Peyer's patch (tissue), 4 donors: ENCODE measurements around the gene MYO9B. TPM values are rescaled to one million over a fixed set of nuclear protein-coding genes. Genes with fewer than 3 reads are reported as not detected.

Experiments
- DNase-seq, 3 donors: peaks; one replicate each; pipeline ENCODE4 v3.0.0-alpha.2; 2017 to 2019
- H3K27ac ChIP-seq, 4 donors: fragments of 200-600 bp; sonication (generic); one replicate each; pipeline ENCODE4 v1.5.1; 2016 to 2019
- H3K27me3 ChIP-seq, 2 donors: fragments of 200-600 bp; sonication (generic); one replicate each; pipeline ENCODE4 v1.5.1; 2019
- H3K36me3 ChIP-seq, 3 donors: fragments of 200-600 bp; sonication (generic); one replicate each; pipeline ENCODE4 v1.5.1; 2016 to 2019
- H3K4me1 ChIP-seq, 4 donors: fragments of 200-600 bp; sonication (generic); one replicate each; pipeline ENCODE4 v1.5.1; 2016 to 2019
- H3K4me3 ChIP-seq, 4 donors: fragments of 200-600 bp; sonication (generic); 1 replicate in 3 of 4; 2 replicates in 1 of 4; pipeline ENCODE4 v1.5.1; 2016 to 2019; ENCODE audit warnings: mild to moderate bottlenecking in 1 of 4
- H3K9me3 ChIP-seq, 4 donors: fragments of 200-600 bp; sonication (generic); one replicate each; pipeline ENCODE4 v1.5.1; 2016 to 2019; ENCODE audit warnings: mild to moderate bottlenecking in 1 of 4
- POLR2A ChIP-seq, 2 donors: fragments of 450-650 bp; IDR thresholded peaks; one replicate each; pipeline ENCODE4 v1.5.1; 2017; ENCODE audit warnings: antibody characterized with exemption in 2 of 2, mild to moderate bottlenecking in 2 of 2, moderate library complexity in 2 of 2
- total RNA-seq, 4 donors: library from RNA; depleted of rRNA; stranded (reverse); fragments of >200 nt; gene quantifications; one replicate each; pipeline ENCODE4 v1.1.0, GENCODE V29; 2016
- TF ChIP-seq, protein P1 (sequence below), 6 experiments: fragments of 450-650 bp in 4 of 6; fragments of 200-600 bp in 2 of 6; sonication (generic) in 1 of 6; IDR thresholded peaks; one replicate each; pipeline ENCODE4 v1.5.1; 2017 to 2019; ENCODE audit warnings: antibody characterized with exemption in 6 of 6, mild to moderate bottlenecking in 3 of 6, moderate library complexity in 1 of 6

MYO9B gene
- total RNA-seq, 4 donors from 2014 or later = 65.3 to 578 (median 143) TPM

DNA sequence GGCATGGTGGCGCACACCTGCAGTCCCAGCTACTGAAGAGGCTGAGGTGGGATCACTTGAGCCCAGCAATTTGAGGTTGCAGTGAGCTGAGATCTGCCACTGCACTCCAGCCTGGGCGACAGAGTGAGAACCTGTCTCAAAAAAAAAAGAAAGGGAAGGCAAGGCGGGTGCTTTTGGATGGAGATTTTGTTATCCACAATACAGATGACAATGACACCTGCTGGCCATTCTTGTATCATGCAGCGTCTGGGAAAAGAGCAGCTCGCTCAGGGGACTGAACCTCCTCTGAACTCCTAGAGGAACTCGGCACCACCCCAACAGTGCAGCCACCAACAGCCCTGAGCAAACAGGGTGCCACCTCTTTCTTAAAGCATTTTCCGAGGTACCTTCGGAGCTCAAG is 23.1 kb upstream of the MYO9B start:
- H3K4me1 ChIP-seq = no peaks in the 10 kb centered on the region
- TF ChIP-seq, protein P1, sequence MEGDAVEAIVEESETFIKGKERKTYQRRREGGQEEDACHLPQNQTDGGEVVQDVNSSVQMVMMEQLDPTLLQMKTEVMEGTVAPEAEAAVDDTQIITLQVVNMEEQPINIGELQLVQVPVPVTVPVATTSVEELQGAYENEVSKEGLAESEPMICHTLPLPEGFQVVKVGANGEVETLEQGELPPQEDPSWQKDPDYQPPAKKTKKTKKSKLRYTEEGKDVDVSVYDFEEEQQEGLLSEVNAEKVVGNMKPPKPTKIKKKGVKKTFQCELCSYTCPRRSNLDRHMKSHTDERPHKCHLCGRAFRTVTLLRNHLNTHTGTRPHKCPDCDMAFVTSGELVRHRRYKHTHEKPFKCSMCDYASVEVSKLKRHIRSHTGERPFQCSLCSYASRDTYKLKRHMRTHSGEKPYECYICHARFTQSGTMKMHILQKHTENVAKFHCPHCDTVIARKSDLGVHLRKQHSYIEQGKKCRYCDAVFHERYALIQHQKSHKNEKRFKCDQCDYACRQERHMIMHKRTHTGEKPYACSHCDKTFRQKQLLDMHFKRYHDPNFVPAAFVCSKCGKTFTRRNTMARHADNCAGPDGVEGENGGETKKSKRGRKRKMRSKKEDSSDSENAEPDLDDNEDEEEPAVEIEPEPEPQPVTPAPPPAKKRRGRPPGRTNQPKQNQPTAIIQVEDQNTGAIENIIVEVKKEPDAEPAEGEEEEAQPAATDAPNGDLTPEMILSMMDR (IDR thresholded peaks at IDR 0.05) = peak in 4 of 6 experiments; percentile 46 to 54 (median 52)
- TF ChIP-seq POLR2A (IDR thresholded peaks at IDR 0.05) = no peak
- H3K27ac ChIP-seq = no peak overlapping the region
- no peaks in the 10 kb centered on the region for H3K9me3 ChIP-seq
- DNase-seq = peak in 1 of 3 donors; percentile 61
- H3K36me3 ChIP-seq = peaks cover 0 to 61% (median 0%) of the 10 kb centered on the region in 3 donors
- no peaks in the 10 kb centered on the region for H3K27me3 ChIP-seq
- H3K4me3 ChIP-seq = no peak overlapping the region

DNA sequence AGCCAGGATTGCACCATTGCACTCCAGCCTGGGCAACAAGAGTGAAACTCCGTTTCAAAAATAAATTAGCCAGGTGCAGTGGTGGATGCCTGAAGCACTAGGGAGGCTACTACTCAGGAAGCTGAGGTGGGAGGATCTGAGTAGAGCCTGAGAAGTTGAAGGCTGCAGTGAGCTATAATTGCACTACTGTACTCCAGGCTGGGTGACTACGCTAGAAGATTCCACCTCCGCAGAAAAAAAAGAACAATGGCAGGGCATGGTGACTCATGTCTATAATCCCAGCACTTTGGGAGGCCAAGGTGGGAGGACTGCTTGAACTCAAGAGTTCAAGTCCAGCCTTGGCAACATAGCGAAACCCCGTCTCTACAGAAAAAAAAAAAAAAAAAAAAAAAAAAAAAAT is 20.8 kb upstream of the MYO9B start:
- no peaks in the 10 kb centered on the region for H3K9me3 ChIP-seq
- no peak overlapping the region for H3K27ac ChIP-seq
- no peaks in the 10 kb centered on the region for H3K4me1 ChIP-seq
- peaks cover 0 to 74% (median 0%) of the 10 kb centered on the region in 3 donors for H3K36me3 ChIP-seq
- no peak for TF ChIP-seq POLR2A (IDR thresholded peaks at IDR 0.05)
- TF ChIP-seq, protein P1 (IDR thresholded peaks at IDR 0.05) = no peak
- DNase-seq = no peak
- H3K4me3 ChIP-seq = no peak overlapping the region
- H3K27me3 ChIP-seq = no peaks in the 10 kb centered on the region

DNA sequence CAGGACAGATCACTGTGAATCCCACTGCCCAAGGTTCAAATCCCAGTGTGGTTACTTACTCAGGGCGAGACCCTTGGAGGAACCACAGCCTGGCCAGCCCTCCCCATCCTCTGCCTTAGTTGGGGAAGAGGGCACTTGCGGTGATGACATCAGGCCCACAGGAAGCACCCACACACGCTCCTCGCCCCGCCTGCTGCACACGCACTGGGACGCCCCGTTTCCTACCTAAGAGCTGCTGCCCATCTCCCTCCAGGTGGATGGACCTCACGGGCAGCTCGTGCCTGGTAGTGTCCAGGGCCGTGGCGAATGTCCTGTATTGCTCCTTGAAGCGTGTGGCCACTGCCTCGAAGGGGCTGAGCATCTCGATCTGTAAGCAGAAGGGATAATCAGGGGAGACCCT is 19.9 kb upstream of the MYO9B start:
- TF ChIP-seq, protein P1 (IDR thresholded peaks at IDR 0.05) = no peak
- no peak for TF ChIP-seq POLR2A (IDR thresholded peaks at IDR 0.05)
- H3K27ac ChIP-seq = no peak overlapping the region
- no peaks in the 10 kb centered on the region for H3K4me1 ChIP-seq
- no peak overlapping the region for H3K4me3 ChIP-seq
- DNase-seq = no peak
- H3K36me3 ChIP-seq = peaks cover 0 to 66% (median 0%) of the 10 kb centered on the region in 3 donors
- no peaks in the 10 kb centered on the region for H3K27me3 ChIP-seq
- no peaks in the 10 kb centered on the region for H3K9me3 ChIP-seq

DNA sequence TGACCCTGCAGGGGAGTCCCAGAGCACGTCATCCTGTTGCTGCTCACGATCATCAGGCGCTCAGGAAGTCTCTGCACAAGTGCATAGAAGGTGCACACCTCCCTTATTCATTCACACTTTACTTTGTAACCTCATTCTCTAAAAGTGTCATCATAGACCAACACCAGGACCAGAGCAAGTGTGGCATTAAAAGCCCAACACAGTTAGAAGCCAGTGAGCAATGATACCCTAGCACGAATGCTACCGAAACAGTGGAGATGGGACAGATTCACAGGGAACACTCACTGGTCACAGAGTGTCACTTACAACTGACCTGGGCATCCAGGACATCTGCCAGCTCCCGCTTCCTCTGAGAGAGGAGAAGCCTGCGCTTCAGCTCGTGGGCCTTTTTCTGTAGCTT is 17.3 kb upstream of the MYO9B start:
- H3K4me1 ChIP-seq = peaks cover 0 to 5% (median 0%) of the 10 kb centered on the region in 4 donors
- no peak for DNase-seq

DNA sequence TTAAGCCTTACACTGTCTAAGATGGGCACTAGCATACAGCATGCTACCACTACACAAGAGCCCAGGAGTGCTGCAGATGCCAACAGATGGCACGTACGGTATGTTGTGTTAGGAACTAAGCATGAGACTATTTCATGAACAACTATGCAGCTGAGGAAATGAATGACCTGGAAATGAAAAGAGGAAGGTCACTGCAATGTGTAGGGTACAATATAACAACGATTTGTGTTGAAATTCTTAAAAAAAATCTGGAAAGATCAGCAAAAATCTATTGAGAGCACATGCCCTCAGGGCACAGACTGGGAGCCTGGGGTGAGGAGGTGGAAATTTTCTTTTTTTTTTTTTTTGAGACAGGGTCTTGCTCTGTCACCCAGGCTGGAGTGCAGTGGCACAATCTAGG is 14.8 kb upstream of the MYO9B start:
- no peaks in the 10 kb centered on the region for H3K9me3 ChIP-seq
- no peaks in the 10 kb centered on the region for H3K27me3 ChIP-seq
- DNase-seq = no peak
- no peak overlapping the region for H3K4me3 ChIP-seq
- peaks cover 0 to 5% (median 0%) of the 10 kb centered on the region in 4 donors for H3K4me1 ChIP-seq
- H3K36me3 ChIP-seq = peaks cover 0 to 23% (median 0%) of the 10 kb centered on the region in 3 donors
- H3K27ac ChIP-seq = no peak overlapping the region
- TF ChIP-seq POLR2A (IDR thresholded peaks at IDR 0.05) = no peak
- TF ChIP-seq, protein P1 (IDR thresholded peaks at IDR 0.05) = no peak

More for the DNA sequence above, 17.3 kb upstream of the MYO9B start:
- Histone ChIP-seq H3K27me3 (no peaks in the 10 kb centered on the region), H3K9me3 (no peaks in the 10 kb centered on the region), H3K36me3 (peaks cover 0 to 40% (median 0%) of the 10 kb centered on the region in 3 donors), H3K27ac (no peak overlapping the region), H3K4me3 (no peak overlapping the region)
- TF ChIP-seq POLR2A (IDR thresholded peaks at IDR 0.05) = no peak
- TF ChIP-seq, protein P1 (IDR thresholded peaks at IDR 0.05) = no peak

DNA sequence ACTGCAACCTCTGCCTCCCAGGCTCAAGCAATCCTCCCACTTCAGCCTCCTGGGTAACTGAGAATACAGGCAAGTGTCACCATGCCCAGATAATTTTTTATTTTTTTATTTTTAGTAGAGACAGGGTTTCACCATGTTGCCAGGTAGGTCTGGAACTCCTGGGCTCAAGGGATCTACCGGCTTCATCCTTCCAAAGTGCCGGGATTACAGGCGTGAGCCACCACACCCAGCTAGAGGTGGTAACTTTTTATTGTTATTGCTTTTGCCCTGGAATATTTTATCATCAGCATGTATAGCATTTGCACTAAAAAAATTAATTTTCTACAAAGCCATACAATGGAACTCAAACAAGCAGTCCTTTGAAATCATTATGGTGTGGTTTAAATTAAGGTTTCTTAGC is 14.4 kb upstream of the MYO9B start:
- Histone ChIP-seq H3K4me3 (no peak overlapping the region), H3K27ac (no peak overlapping the region), H3K9me3 (no peaks in the 10 kb centered on the region), H3K36me3 (peaks cover 0 to 23% (median 0%) of the 10 kb centered on the region in 3 donors), H3K4me1 (peaks cover 0 to 5% (median 0%) of the 10 kb centered on the region in 4 donors), H3K27me3 (no peaks in the 10 kb centered on the region)
- DNase-seq = no peak
- no peak for TF ChIP-seq POLR2A (IDR thresholded peaks at IDR 0.05)
- TF ChIP-seq, protein P1 (IDR thresholded peaks at IDR 0.05) = no peak
